Spinal cord (tissue), 10 donors: Measurements from ENCODE around the gene NENF. TPM values are rescaled to one million over a fixed set of nuclear protein-coding genes. Genes with fewer than 3 reads are reported as not detected.
"Not testable (repeated sequence)": the region's sequence is repeated elsewhere in the genome, so short reads cannot be mapped to it uniquely, and the experiment has no call there.

ENCODE experiments used
- DNase-seq, 6 donors: peaks; one replicate each; pipeline versions ENCODE4 v3.0.0 to v3.0.0-alpha.2; 2013 to 2015; ENCODE audit warnings: low spot score in 6 of 6, low read depth in 4 of 6
- H3K27ac ChIP-seq: one replicate; pipeline ENCODE4 v1.5.1; 2013; ENCODE audit warnings: low read depth, low read length, control low read depth
- H3K27me3 ChIP-seq: one replicate; pipeline ENCODE4 v1.6.1; 2013; ENCODE audit warnings: low read length; ENCODE audit not compliant: control insufficient read depth, insufficient read depth
- H3K36me3 ChIP-seq: one replicate; pipeline ENCODE4 v1.6.1; 2013; ENCODE audit warnings: low read length; ENCODE audit not compliant: control insufficient read depth, insufficient read depth
- H3K4me1 ChIP-seq: one replicate; pipeline ENCODE4 v1.6.1; 2013; ENCODE audit warnings: low read length; ENCODE audit not compliant: control insufficient read depth, insufficient read depth
- H3K4me3 ChIP-seq: one replicate; pipeline ENCODE4 v1.5.1; 2013; ENCODE audit warnings: low read depth, low read length, control low read depth
- H3K9me3 ChIP-seq: one replicate; pipeline ENCODE4 v1.6.1; 2013; ENCODE audit warnings: low read length; ENCODE audit not compliant: control insufficient read depth, insufficient read depth
- whole genome bisulfite sequencing: methylation state at CpG from one replicate; pipeline ENCODE4 v1.1.5; 2013; ENCODE audit warnings: missing lambda C conversion rate; ENCODE audit not compliant: insufficient coverage; 5-methylcytosine and 5-hydroxymethylcytosine counted together
- long read RNA-seq, 4 donors: transcript quantifications; one replicate each; lab custom pipeline, GENCODE V29; 2026
- polyA plus RNA-seq, 2 donors: library from polyadenylated mRNA; unstranded; fragments of 120-200 nt; gene quantifications; one replicate each; pipeline ENCODE4 v1.2.1, GENCODE V29; 2013; ENCODE audit not compliant: insufficient read length in 2 of 2
- total RNA-seq, 2 donors: library from RNA; depleted of rRNA in 1 of 2; stranded (reverse); fragments of 120-200 nt in 1 of 2; fragments of >200 nt in 1 of 2; gene quantifications; one replicate each; pipeline versions ENCODE4 v1.2.3 to v1.2.4, GENCODE V29; 2013 to 2014
- donor health status: healthy.

The NENF gene
- total RNA-seq (100 to 1,000 TPM in 1 of 2 donors, 10 to 100 TPM in 1; 34.3 to 142 TPM), polyA plus RNA-seq (10 to 100 TPM; 66.0 to 69.5 TPM)
- long read RNA-seq, donor 1, transcript NENF-204 (3 exons, 845 nt): minor isoform, 27 of 104 reads
- long read RNA-seq, donor 1, transcript NENF-201 (4 exons, 949 nt): major isoform, 76 of 104 reads
- long read RNA-seq, donor 1, partial matches to known transcripts: 0 of 104 reads
- long read RNA-seq, donor 1, other reads (novel, unspliced or antisense): 0 of 104 reads
- long read RNA-seq, donor 2, transcript NENF-201 (4 exons, 949 nt): major isoform, 36 of 49 reads
- long read RNA-seq, donor 2, transcript NENF-204 (3 exons, 845 nt): minor isoform, 12 of 49 reads
- long read RNA-seq, donor 2, partial matches to known transcripts: 0 of 49 reads
- long read RNA-seq, donor 2, other reads (novel, unspliced or antisense): 0 of 49 reads
- long read RNA-seq, donor 3, transcript NENF-201 (4 exons, 949 nt): major isoform, 53 of 69 reads
- long read RNA-seq, donor 3, transcript NENF-204 (3 exons, 845 nt): minor isoform, 16 of 69 reads
- long read RNA-seq, donor 3, partial matches to known transcripts: 0 of 69 reads
- long read RNA-seq, donor 3, other reads (novel, unspliced or antisense): 0 of 69 reads
- long read RNA-seq, donor 4, transcript NENF-201 (4 exons, 949 nt): major isoform, 81 of 126 reads
- long read RNA-seq, donor 4, transcript NENF-204 (3 exons, 845 nt): minor isoform, 38 of 126 reads
- long read RNA-seq, donor 4, partial matches to known transcripts: 5 of 126 reads
- long read RNA-seq, donor 4, other reads (novel, unspliced or antisense): 0 of 126 reads

- WGBS: under 1% methylated on average over 81 of the region's 86 CpGs
These were observed at the start of gene NENF for GRCh38 chr1:212432661-212433576. Gene NENF (plus strand): TSS chr1:212432920. CDS start chr1:212432944, 24 bp downstream.

GRCh38 chr1:212386029-212386428, 46.7 kb upstream of the NENF start:
- Histone ChIP-seq H3K4me3 (no peak overlapping the region), H3K4me1 (no peaks in the 10 kb centered on the region), H3K27me3 (no peaks in the 10 kb centered on the region), H3K9me3 (peaks cover 1% of the 10 kb centered on the region), H3K27ac (no peak overlapping the region), H3K36me3 (peaks cover 39% of the 10 kb centered on the region)
- WGBS: 100% methylated on average over 1 of the region's 1 CpG
- no peak for DNase-seq

More at GRCh38 chr1:212432661-212433576, at the start of gene NENF:
- H3K4me3 ChIP-seq: peak within 1 kb of the TSS; percentile 57
- H3K4me1 ChIP-seq: peaks cover 7% of the 10 kb centered on the region
- DNase-seq: peak in 2 of 6 donors; percentile 78 to 88
- H3K9me3 ChIP-seq: no peaks in the 10 kb centered on the region
- H3K27me3 ChIP-seq: no peaks in the 10 kb centered on the region
- H3K36me3 ChIP-seq: no peaks in the 10 kb centered on the region
- H3K27ac ChIP-seq: peak within 1 kb of the TSS; percentile 48

GRCh38 chr1:212388985-212389716, 43.6 kb upstream of the NENF start:
- Histone ChIP-seq H3K9me3 (peaks cover 2% of the 10 kb centered on the region), H3K4me3 (no peak overlapping the region), H3K27me3 (no peaks in the 10 kb centered on the region), H3K36me3 (peaks cover 30% of the 10 kb centered on the region), H3K4me1 (no peaks in the 10 kb centered on the region), H3K27ac (no peak overlapping the region)
- no peak for DNase-seq
- no CpG with 5 or more reads among the region's 1 CpG for WGBS

GRCh38 chr1:212395678-212396437, 36.9 kb upstream of the NENF start:
- H3K27me3 ChIP-seq, H3K4me3 ChIP-seq, DNase-seq, H3K4me1 ChIP-seq, H3K9me3 ChIP-seq, H3K27ac ChIP-seq, H3K36me3 ChIP-seq: not testable (repeated sequence)
- no CpG with 5 or more reads among the region's 6 CpGs for WGBS

GRCh38 chr1:212396638-212397037, 36.1 kb upstream of the NENF start:
- Histone ChIP-seq H3K4me3 (no peak overlapping the region), H3K4me1 (no peaks in the 10 kb centered on the region), H3K9me3 (peaks cover 7% of the 10 kb centered on the region), H3K27ac (no peak overlapping the region), H3K27me3 (no peaks in the 10 kb centered on the region), H3K36me3 (no peaks in the 10 kb centered on the region)
- no CpG with 5 or more reads among the region's 3 CpGs for WGBS
- DNase-seq: no peak

GRCh38 chr1:212397171-212397570, 35.5 kb upstream of the NENF start:
- H3K36me3 ChIP-seq: no peaks in the 10 kb centered on the region
- DNase-seq: no peak
- no peaks in the 10 kb centered on the region for H3K27me3 ChIP-seq
- WGBS: no CpG with 5 or more reads among the region's 1 CpG
- H3K4me1 ChIP-seq: no peaks in the 10 kb centered on the region
- H3K9me3 ChIP-seq: peaks cover 7% of the 10 kb centered on the region
- H3K27ac ChIP-seq: no peak overlapping the region
- H3K4me3 ChIP-seq: no peak overlapping the region

GRCh38 chr1:212401042-212401441, 31.7 kb upstream of the NENF start:
- Histone ChIP-seq H3K4me3 (no peak overlapping the region), H3K4me1 (no peaks in the 10 kb centered on the region), H3K27ac (no peak overlapping the region), H3K9me3 (peaks cover 5% of the 10 kb centered on the region), H3K36me3 (no peaks in the 10 kb centered on the region), H3K27me3 (no peaks in the 10 kb centered on the region)
- DNase-seq: no peak
- WGBS: no CpG with 5 or more reads among the region's 4 CpGs

- Histone ChIP-seq H3K27ac (no peak overlapping the region), H3K36me3 (peaks cover 9% of the 10 kb centered on the region), H3K27me3 (no peaks in the 10 kb centered on the region), H3K9me3 (peaks cover 2% of the 10 kb centered on the region), H3K4me3 (no peak overlapping the region), H3K4me1 (no peaks in the 10 kb centered on the region)
- 100% methylated on average over 1 of the region's 7 CpGs for WGBS
- no peak for DNase-seq
These were observed 30.7 kb upstream of the NENF start for GRCh38 chr1:212401838-212402582.
